ENCODE results near the gene CLEC5A. TPM values are rescaled to one million over a fixed set of nuclear protein-coding genes. Genes with fewer than 3 reads are reported as not detected.
"Not testable (repeated sequence)": the region's sequence is repeated elsewhere in the genome, so short reads cannot be mapped to it uniquely, and the experiment has no call there.

CLEC5A gene
- total and polyA plus RNA-seq, 2 experiments from 2014 or later = not detected

DNA sequence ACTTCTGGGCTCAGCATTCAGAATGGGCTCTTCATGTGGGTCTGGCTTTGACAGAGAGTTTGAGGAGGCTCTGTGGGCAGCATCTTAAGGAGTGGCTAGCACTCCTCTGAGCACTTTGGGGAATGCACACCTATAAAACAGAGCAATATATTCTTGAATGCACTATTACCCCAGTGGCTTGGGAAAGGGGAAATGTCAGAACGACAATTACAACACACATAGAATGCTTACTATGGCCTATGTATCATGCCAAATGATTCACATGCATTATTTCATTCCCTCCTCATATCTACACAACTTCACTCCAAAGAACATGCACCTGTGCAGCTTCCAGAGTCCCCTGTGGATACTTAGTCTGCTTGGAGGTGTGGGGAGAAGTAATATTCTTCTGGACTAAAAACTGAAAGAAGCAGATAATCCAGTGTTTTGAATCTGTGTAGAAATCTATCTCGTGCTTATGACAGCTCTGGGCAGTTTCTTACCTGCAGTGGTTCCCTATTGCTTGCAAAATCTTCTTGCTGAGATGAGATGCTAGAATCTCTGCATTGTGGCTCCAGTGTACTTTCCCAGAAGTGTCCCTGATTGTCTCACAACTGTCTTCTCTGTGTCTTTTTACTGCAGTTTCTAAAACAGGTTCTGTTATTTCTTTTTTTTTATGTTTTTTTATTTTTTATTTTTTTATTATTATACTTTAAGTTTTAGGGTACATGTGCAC, 43.4 kb upstream of the CLEC5A start:
- Histone ChIP-seq H3K27me3 (no peaks in the 10 kb centered on the region), H3K27ac (no peak overlapping the region), H3K4me1 (ENCODE audit: low read depth) (no peaks in the 10 kb centered on the region), H3K36me3 (no peaks in the 10 kb centered on the region), H3K4me3 (no peak overlapping the region), H3K9me3 (ENCODE audit: low read depth) (no peaks in the 10 kb centered on the region)
- no peak for DNase-seq (ENCODE audit: low read depth in 1 of 2, low spot score in 1 of 2)
- TF ChIP-seq, protein P1, sequence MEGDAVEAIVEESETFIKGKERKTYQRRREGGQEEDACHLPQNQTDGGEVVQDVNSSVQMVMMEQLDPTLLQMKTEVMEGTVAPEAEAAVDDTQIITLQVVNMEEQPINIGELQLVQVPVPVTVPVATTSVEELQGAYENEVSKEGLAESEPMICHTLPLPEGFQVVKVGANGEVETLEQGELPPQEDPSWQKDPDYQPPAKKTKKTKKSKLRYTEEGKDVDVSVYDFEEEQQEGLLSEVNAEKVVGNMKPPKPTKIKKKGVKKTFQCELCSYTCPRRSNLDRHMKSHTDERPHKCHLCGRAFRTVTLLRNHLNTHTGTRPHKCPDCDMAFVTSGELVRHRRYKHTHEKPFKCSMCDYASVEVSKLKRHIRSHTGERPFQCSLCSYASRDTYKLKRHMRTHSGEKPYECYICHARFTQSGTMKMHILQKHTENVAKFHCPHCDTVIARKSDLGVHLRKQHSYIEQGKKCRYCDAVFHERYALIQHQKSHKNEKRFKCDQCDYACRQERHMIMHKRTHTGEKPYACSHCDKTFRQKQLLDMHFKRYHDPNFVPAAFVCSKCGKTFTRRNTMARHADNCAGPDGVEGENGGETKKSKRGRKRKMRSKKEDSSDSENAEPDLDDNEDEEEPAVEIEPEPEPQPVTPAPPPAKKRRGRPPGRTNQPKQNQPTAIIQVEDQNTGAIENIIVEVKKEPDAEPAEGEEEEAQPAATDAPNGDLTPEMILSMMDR (IDR thresholded peaks at IDR 0.05; ENCODE audit: low read depth, low read length) = no peak

DNA sequence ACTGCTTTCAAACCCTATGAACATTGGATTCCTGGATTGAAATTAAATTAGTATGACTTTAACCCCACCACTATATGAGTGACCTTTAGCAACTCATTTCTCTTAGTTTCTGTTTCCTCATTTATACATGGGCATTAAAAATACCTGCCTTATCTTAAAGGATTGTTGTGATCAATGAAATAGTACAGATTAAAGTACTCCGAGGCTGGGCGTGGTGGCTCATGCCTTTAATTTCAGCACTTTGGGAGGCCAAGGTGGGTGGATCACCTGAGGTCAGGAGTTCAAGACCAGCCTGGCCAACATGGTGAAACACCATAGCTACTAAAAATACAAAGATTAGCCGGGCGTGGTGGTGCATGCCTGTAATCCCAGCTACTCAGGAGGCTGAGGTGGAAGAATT, 41.0 kb upstream of the CLEC5A start:
- not testable (repeated sequence) for H3K27me3 ChIP-seq; H3K4me3 ChIP-seq; DNase-seq (ENCODE audit: low read depth in 1 of 2, low spot score in 1 of 2); H3K27ac ChIP-seq; H3K9me3 ChIP-seq (ENCODE audit: low read depth); H3K36me3 ChIP-seq; H3K4me1 ChIP-seq (ENCODE audit: low read depth)

DNA sequence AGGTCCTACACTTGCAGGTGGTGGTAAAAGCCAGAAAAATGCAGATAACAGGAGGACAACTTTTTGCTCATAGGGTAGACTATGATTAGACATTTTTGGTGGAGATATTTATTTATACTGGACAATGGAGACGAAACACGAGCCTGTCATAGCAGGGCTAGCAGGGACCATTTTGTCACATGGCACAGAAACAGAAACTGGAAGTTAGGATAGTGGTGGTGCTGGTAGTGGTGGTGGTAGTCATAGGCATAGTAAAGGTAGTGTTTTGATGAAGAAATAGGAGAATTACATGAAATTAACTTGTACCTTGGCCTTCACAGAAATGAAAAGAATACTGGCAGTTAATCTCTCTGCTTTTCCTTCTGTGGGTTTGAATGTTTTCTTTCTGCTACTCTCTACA, 40.1 kb upstream of the CLEC5A start:
- H3K36me3 ChIP-seq = no peaks in the 10 kb centered on the region
- H3K4me3 ChIP-seq = no peak overlapping the region
- H3K9me3 ChIP-seq (ENCODE audit: low read depth) = no peaks in the 10 kb centered on the region
- H3K27me3 ChIP-seq = no peaks in the 10 kb centered on the region
- no peak for DNase-seq (ENCODE audit: low read depth in 1 of 2, low spot score in 1 of 2)
- TF ChIP-seq, protein P1 (IDR thresholded peaks at IDR 0.05; ENCODE audit: low read depth, low read length) = no peak
- no peak overlapping the region for H3K27ac ChIP-seq
- no peaks in the 10 kb centered on the region for H3K4me1 ChIP-seq (ENCODE audit: low read depth)

DNA sequence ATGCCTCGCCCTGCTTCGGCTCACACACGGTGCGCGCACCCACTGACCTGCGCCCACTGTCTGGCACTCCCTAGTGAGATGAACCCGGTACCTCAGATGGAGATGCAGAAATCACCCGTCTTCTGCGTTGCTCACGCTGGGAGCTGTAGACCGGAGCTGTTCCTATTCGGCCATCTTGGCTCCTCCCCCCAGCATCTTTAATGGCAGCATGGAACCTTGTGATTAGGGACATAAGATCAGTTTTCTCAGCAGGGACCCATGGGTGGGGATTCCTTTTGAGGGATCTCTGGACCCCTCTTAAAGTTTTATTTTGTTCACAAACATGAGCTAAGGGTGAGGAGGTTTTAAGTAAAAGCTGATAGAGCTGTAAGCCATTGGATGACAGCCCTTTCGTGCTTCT, 39.2 kb upstream of the CLEC5A start:
- H3K27me3 ChIP-seq; H3K36me3 ChIP-seq; H3K4me1 ChIP-seq (ENCODE audit: low read depth); H3K4me3 ChIP-seq; H3K27ac ChIP-seq; H3K9me3 ChIP-seq (ENCODE audit: low read depth); DNase-seq (ENCODE audit: low read depth in 1 of 2, low spot score in 1 of 2): not testable (repeated sequence)

DNA sequence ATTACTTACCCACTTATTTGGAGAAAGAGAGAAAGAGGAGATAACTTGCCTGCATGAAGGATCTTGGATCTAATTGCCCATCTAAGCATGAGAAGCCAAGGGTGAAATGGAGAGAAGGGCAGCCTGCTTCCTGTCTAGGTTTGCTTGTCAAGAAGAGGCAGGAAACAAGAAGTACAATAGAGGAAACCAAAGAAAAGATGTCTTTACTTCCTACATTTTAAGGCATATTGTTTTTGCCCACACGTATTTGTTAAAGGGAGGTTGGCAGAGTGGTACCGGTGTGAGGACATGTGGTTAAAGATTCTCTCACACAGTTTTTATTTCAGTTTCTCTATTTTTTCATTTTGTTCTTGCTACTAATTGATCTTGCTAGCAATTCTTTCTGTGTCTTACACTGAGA, 32.8 kb upstream of the CLEC5A start:
- Histone ChIP-seq H3K9me3 (ENCODE audit: low read depth) (no peaks in the 10 kb centered on the region), H3K27me3 (no peaks in the 10 kb centered on the region), H3K27ac (no peak overlapping the region), H3K4me3 (no peak overlapping the region), H3K4me1 (ENCODE audit: low read depth) (no peaks in the 10 kb centered on the region), H3K36me3 (no peaks in the 10 kb centered on the region)
- no peak for DNase-seq (ENCODE audit: low read depth in 1 of 2, low spot score in 1 of 2)
- TF ChIP-seq, protein P1 (IDR thresholded peaks at IDR 0.05; ENCODE audit: low read depth, low read length) = no peak

DNA sequence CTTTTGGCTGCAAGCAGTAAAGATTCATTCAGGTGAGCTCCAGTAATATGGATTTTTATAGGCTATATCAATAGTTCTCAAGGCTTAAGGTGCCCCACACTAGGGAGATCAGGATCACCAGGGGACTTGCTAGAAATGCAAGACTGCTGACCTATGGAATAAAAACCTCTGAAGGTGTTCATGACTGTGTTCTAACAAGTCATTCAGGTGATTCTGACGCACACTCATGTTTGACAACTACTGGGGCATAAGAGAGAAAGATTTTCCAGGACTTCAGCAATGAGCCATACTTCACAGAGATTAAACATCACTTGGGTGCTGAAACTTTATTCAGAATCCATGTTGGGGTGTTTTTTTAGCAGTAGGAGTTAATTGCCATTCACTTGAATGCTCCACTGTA, 31.6 kb upstream of the CLEC5A start:
- TF ChIP-seq, protein P1 (IDR thresholded peaks at IDR 0.05; ENCODE audit: low read depth, low read length) = no peak
- no peak overlapping the region for H3K27ac ChIP-seq
- H3K27me3 ChIP-seq = no peaks in the 10 kb centered on the region
- H3K36me3 ChIP-seq = no peaks in the 10 kb centered on the region
- DNase-seq (ENCODE audit: low read depth in 1 of 2, low spot score in 1 of 2) = no peak
- no peaks in the 10 kb centered on the region for H3K4me1 ChIP-seq (ENCODE audit: low read depth)
- no peaks in the 10 kb centered on the region for H3K9me3 ChIP-seq (ENCODE audit: low read depth)
- H3K4me3 ChIP-seq = no peak overlapping the region
